RCC 7860 (cell line): ENCODE data around the gene TSPAN14.
A peak's percentile ranks its signal among the peaks of the same experiment; 100 is the strongest.

Source experiments
- DNase-seq: peaks from one replicate; pipeline ENCODE4 v3.0.0-alpha.2; 2015; ENCODE audit warnings: low spot score
- FAIRE-seq: peaks from 2 replicates; lab custom pipeline; 2012; peaks lifted over from hg19 to GRCh38; lab: Jason Lieb, UNC

TSPAN14 gene

GRCh38 chr10:80502621-80503583 is 48.8 kb downstream of the TSPAN14 start:
- peak; percentile 28 for DNase-seq
- no peak for FAIRE-seq

GRCh38 chr10:80503584-80504157 is 49.6 kb downstream of the TSPAN14 start:
- no peak for DNase-seq
- FAIRE-seq, result no peak

- DNase-seq, result no peak
- FAIRE-seq, result no peak
Observed at GRCh38 chr10:80504158-80504811, 50.2 kb downstream of the TSPAN14 start.

GRCh38 chr10:80504897-80505465 is 50.9 kb downstream of the TSPAN14 start:
- DNase-seq (no peak), FAIRE-seq (no peak)

DNA sequence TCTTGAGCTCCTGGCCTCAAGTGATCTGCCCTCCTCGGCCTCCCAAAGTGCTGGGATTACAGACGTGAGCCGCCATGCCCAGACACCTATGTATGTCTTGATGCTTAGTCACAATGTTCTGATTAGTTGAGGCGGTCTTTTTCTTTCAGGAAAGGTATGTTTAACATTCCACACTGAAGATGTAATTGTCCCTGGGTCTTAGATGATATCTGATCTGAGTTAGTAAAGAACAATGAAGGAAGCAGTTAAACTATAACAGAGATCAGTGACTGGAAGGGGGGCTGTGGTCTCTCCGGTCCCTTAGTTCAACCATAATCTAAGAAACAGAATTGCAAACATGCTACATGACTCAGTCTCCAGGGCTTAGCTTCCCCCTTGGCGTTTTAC is 52.1 kb downstream of the TSPAN14 start:
- DNase-seq (peak; percentile 100), FAIRE-seq (peak; percentile 99)

- DNase-seq (no peak), FAIRE-seq (no peak)
Observed at GRCh38 chr10:80506836-80507487, 52.9 kb downstream of the TSPAN14 start.

DNA sequence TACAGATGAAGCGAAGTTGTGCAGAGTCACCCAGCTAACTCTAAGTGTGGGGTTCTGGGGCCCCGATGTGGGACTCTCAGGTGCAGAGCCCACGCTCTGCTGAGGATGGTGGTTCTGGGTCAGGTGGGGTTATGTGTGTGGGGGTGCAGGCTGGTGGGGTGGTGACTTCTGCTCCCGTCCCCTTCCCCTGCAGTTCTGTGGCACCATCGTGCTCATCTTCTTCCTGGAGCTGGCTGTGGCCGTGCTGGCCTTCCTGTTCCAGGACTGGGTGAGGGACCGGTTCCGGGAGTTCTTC is 54.9 kb downstream of the TSPAN14 start:
- DNase-seq, result no peak
- no peak for FAIRE-seq

DNA sequence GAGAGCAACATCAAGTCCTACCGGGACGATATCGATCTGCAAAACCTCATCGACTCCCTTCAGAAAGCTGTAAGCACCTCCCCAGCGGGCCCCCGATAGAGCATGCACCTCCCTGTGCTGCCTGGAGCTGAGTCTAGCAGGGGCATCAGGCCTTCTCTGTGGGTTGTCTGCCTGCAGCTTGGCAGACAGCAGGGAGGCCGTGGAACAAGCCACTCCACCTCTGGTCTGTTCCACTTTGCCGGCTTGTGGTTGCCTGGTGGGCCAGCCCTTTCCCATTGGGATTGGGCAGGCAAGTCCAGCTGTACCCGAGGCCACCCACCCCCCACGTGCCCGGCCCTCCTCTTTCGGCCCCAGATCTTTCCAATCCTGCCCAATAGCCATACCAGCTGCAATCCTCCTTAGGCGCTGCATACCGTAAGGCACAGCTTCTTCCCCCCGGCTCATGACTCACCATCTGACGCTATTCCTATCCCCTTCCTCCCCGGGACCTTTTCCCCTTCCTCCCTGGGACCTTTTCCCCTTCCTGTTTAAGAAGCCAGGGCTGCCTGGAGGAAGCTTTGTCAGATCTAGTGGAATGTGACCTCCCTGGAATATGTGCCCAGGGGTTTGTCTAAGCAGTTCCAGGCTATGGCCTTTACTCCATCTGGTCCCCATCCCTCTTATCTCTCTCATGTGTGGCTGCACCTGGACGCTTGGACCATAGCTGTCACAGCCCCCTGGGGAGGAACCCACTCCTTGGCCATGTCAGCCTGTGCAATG is 55.5 kb downstream of the TSPAN14 start:
- peak; percentile 88 for FAIRE-seq
- peak; percentile 94 for DNase-seq

- no peak for FAIRE-seq
- DNase-seq, result no peak
Observed at GRCh38 chr10:80512031-80512526, 58.0 kb downstream of the TSPAN14 start.

DNA sequence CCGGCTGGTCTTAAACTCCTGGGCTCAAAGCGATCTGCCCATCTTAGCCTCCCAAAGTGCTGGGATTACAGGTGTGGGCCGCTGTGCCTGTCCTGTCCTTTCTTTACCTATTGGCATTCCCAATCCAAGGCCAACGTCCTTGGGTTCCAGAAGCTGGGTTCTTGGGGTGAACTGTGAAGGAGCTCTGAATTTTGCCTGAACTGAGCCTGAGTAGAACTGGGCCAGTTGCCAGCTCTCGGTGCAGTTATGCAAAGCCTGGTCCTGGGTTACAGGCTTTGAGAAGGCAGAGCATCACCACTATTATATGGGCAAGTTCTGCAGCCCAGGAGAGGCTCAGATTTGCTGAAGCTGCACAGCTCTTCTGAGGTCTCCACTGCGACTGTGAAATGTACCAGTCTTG is 59.0 kb downstream of the TSPAN14 start:
- no peak for DNase-seq
- no peak for FAIRE-seq

DNA sequence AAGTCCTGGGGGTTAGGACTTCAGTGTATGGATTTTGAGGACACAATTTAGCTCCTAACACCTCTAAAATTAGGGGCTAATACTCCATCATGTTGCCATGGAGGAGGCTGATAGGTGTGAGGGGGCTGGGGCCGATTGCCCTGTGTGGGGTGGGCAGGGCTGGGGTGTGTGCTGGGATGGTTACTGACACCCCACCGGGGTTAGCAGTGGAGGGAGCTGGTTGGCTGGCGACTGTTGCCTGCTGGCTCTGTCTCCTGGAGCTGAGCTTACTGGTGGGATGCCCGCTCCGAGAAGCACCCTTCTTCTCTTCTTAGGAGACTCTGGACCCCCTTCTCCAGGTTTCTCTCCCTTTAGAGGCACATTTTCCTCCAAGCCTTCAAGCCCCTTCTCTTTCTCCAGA is 61.4 kb downstream of the TSPAN14 start:
- no peak for DNase-seq
- FAIRE-seq, result no peak

- FAIRE-seq (no peak), DNase-seq (no peak)
Observed at GRCh38 chr10:80515941-80516340, 61.8 kb downstream of the TSPAN14 start.

GRCh38 chr10:80516506-80517075 is 62.5 kb downstream of the TSPAN14 start:
- FAIRE-seq (no peak), DNase-seq (no peak)

GRCh38 chr10:80517416-80518142 is 63.5 kb downstream of the TSPAN14 start:
- no peak for FAIRE-seq

DNA sequence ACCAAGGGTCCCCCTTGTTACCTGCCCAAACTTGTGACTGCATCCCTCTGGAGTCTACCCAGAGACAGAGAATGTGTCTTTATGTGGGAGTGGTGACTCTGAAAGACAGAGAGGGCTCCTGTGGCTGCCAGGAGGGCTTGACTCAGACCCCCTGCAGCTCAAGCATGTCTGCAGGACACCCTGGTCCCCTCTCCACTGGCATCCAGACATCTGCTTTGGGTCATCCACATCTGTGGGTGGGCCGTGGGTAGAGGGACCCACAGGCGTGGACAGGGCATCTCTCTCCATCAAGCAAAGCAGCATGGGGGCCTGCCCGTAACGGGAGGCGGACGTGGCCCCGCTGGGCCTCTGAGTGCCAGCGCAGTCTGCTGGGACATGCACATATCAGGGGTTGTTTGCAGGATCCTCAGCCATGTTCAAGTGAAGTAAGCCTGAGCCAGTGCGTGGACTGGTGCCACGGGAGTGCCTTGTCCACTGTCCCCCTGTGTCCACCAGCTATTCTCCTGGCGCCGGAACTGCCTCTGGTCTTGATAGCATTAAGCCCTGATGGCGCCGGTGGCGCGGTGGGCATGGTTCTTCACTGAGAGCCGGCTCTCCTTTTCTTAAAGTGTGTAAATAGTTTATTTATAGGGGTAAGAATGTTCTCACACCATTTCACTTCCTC is 64.2 kb downstream of the TSPAN14 start:
- FAIRE-seq, result no peak
- no peak for DNase-seq

More at GRCh38 chr10:80517416-80518142, 63.5 kb downstream of the TSPAN14 start:
- no peak for DNase-seq

DNA sequence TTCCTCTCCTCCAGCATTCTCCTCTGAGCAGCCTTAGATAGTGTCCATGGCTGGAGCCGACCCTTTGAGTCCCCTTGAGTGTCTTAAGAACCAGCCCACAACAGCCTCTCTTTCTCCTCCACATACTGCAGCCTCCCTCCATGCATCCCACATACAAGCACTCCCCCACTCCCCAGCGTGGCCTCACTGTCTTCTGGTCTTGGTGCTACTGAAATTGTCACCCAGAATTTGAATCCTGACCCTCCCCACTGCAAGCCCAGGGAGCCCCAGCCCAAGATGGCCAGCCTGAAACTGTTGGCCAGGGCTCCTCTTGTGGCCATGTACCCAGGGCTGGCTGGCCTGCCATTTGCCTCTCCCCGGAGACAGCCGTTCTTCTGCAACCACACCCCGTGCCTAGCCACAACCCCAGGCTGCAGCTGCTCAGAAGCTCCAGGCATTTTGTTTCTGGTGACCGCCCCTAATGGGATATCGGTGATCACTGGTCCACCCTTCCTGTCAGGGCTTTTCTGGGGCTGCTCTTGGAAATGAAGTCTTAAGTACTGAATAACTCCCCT is 64.8 kb downstream of the TSPAN14 start:
- FAIRE-seq (no peak), DNase-seq (no peak)

GRCh38 chr10:80519936-80520650 is 66.0 kb downstream of the TSPAN14 start:
- DNase-seq (no peak), FAIRE-seq (no peak)
